ENCODE results near the gene ELP2. TPM values are rescaled to one million over a fixed set of nuclear protein-coding genes. Genes with fewer than 3 reads are reported as not detected.
"Not testable (repeated sequence)": the region's sequence is repeated elsewhere in the genome, so short reads cannot be mapped to it uniquely, and the experiment has no call there.

ELP2 gene
- total RNA-seq, 1 donor from 2014 or later: 94.1 TPM

DNA sequence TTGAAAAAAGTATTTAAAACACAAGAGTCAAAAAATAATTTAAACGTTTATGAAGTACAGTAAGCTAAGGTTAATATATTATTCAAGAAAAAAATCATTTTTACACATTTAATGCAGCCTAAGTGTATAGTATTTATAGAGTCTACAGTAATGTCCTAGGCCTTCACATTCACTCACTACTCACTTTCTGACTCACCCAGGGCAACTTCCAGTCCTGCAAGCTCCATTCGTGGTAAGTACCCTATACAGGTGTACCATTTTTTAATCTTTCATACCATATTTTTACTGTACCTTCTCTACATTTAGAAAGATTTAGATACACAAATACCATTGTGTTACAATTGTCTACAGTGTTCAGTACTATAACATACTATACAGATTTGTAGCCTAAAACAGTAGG, 41.4 kb upstream of the ELP2 start:
- DNase-seq (ENCODE audit: low read depth, low spot score): no peak
- peaks cover 2% of the 10 kb centered on the region for H3K36me3 Mint-ChIP-seq (ENCODE audit: low read depth)
- H3K27ac Mint-ChIP-seq (ENCODE audit: unreplicated experiment): no peak overlapping the region
- H3K9me3 Mint-ChIP-seq: no peaks in the 10 kb centered on the region
- H3K4me3 Mint-ChIP-seq: no peak overlapping the region
- no peak for TF ChIP-seq CTCF (conservative IDR thresholded peaks at IDR 0.05)
- no peaks in the 10 kb centered on the region for H3K4me1 Mint-ChIP-seq
- H3K27me3 Mint-ChIP-seq (ENCODE audit: low read depth): peaks cover under 1% of the 10 kb centered on the region

- Mint-ChIP-seq H3K4me1 (no peaks in the 10 kb centered on the region), H3K4me3 (no peak overlapping the region), H3K27ac (ENCODE audit: unreplicated experiment) (no peak overlapping the region), H3K9me3 (no peaks in the 10 kb centered on the region), H3K36me3 (ENCODE audit: low read depth) (no peaks in the 10 kb centered on the region), H3K27me3 (ENCODE audit: low read depth) (peaks cover 3% of the 10 kb centered on the region)
- DNase-seq (ENCODE audit: low read depth, low spot score): no peak
- no peak for TF ChIP-seq CTCF (conservative IDR thresholded peaks at IDR 0.05)
Measured at GRCh38 chr18:36089001-36089400, 40.7 kb upstream of the ELP2 start.

- H3K9me3 Mint-ChIP-seq; DNase-seq (ENCODE audit: low read depth, low spot score); H3K4me1 Mint-ChIP-seq; H3K4me3 Mint-ChIP-seq; H3K27me3 Mint-ChIP-seq (ENCODE audit: low read depth); H3K27ac Mint-ChIP-seq (ENCODE audit: unreplicated experiment); H3K36me3 Mint-ChIP-seq (ENCODE audit: low read depth): not testable (repeated sequence)
Measured at GRCh38 chr18:36092116-36092515, 37.6 kb upstream of the ELP2 start.

DNA sequence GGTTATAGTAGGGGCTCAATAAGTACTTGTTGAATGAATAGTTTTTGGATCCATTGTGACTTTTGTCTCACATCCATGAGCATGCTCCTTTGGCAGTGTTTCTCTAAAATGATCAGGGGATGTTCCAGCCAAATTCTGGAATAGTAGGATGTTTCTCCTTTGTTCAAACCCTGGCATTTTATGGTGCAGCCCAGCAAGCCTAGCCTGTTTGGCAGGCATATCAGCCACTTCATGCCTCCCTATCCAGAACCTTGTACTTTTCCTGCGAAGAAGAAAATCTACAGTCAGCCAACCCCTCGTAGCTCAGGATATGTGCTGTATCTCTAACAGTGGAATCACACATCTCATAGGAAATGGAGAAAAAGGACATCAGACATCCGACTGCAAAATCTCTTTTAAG, 35.3 kb upstream of the ELP2 start:
- H3K36me3 Mint-ChIP-seq (ENCODE audit: low read depth): no peaks in the 10 kb centered on the region
- TF ChIP-seq CTCF (conservative IDR thresholded peaks at IDR 0.05): no peak
- no peak overlapping the region for H3K4me3 Mint-ChIP-seq
- no peaks in the 10 kb centered on the region for H3K4me1 Mint-ChIP-seq
- H3K27me3 Mint-ChIP-seq (ENCODE audit: low read depth): peaks cover 3% of the 10 kb centered on the region
- H3K9me3 Mint-ChIP-seq: no peaks in the 10 kb centered on the region
- H3K27ac Mint-ChIP-seq (ENCODE audit: unreplicated experiment): no peak overlapping the region
- DNase-seq (ENCODE audit: low read depth, low spot score): no peak

- DNase-seq (ENCODE audit: low read depth, low spot score): no peak
- Mint-ChIP-seq H3K9me3 (no peaks in the 10 kb centered on the region), H3K27ac (ENCODE audit: unreplicated experiment) (no peak overlapping the region), H3K27me3 (ENCODE audit: low read depth) (peaks cover 3% of the 10 kb centered on the region), H3K36me3 (ENCODE audit: low read depth) (no peaks in the 10 kb centered on the region), H3K4me1 (no peaks in the 10 kb centered on the region), H3K4me3 (no peak overlapping the region)
- peak; percentile 80 for TF ChIP-seq CTCF (conservative IDR thresholded peaks at IDR 0.05)
Measured at GRCh38 chr18:36095936-36096519, 33.7 kb upstream of the ELP2 start.

- TF ChIP-seq CTCF (conservative IDR thresholded peaks at IDR 0.05): no peak
- H3K4me3 Mint-ChIP-seq: no peak overlapping the region
- no peaks in the 10 kb centered on the region for H3K36me3 Mint-ChIP-seq (ENCODE audit: low read depth)
- H3K27me3 Mint-ChIP-seq (ENCODE audit: low read depth): peaks cover 3% of the 10 kb centered on the region
- no peaks in the 10 kb centered on the region for H3K9me3 Mint-ChIP-seq
- no peak overlapping the region for H3K27ac Mint-ChIP-seq (ENCODE audit: unreplicated experiment)
- DNase-seq (ENCODE audit: low read depth, low spot score): no peak
- no peaks in the 10 kb centered on the region for H3K4me1 Mint-ChIP-seq
Measured at GRCh38 chr18:36096955-36097354, 32.7 kb upstream of the ELP2 start.
